ENCODE results near the gene NEUROG1.
"Not testable (repeated sequence)": the region's sequence is repeated elsewhere in the genome, so short reads cannot be mapped to it uniquely, and the experiment has no call there.

NEUROG1 gene

DNA sequence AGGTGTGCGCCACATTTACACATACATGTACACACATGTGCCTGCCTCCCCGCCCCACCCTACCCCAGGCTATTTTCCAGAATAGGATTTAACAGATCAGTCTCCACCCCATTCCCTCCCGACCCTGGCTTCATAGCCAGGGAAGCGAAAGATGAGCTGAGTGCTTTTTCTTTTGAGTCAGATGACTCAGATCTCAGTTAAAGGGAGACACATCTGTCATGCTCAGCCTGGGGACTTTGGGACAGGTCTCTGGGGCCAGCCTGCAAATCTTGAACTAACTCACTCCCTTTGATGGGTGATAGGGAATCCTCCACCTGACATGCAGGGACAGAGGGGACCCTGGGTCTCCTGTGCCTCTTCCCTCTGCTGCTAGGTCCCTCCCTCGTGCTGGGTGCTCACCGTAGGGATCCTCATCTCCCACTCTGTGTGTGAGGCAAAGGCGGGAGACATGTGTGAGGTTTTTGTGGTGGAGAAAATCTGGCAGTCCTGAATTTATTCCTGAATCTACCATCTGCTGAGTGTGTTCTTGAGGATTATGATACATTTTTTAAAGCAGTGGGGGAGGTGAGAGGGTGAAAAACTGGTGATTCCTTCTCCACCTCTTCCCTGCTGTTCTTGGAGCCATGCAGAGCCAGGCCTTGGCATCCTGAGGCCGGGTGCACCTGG, 37.7 kb downstream of the NEUROG1 start:
- DNase-seq: peak in 18 of 58 donors; percentile 4 to 67 (median 36)

DNA sequence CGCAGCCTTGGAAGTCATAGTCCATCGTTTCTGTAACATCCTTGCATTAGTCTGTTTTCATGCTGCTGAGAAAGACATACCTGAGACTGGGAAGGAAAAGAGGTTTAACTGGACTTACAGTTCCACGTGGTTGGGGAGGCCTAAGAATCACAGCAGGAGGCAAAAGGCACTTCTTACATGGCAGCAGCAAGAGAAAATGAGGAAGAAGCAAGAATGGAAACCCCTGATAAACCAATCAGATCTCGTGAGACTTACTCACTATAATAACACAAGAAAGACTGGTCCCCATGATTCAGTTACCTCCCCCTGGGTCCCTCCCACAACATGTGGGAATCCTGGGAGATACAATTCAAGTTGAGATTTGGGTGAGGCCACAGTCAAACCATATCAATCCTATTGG, 40.2 kb downstream of the NEUROG1 start:
- not testable (repeated sequence) for DNase-seq

DNA sequence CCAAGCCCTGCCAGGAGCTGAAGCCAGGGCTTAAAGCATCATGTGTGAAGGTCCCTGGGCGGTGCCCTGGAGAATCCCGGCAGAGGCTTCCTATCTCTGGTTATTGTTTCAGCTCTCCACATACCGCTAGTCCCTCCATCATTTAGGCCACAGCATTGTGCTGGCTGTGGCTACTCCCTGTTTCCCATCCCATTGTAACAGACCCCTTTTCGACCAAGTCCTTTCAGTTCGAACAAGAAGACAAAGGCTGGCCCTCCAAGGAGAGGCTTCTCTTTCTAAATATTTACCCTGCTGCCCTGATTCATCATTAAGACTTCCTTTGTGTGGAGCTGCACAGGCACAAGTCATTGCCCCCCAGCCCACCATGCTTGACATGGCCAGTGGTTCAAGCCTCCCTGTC, 41.6 kb downstream of the NEUROG1 start:
- DNase-seq: no peak

DNA sequence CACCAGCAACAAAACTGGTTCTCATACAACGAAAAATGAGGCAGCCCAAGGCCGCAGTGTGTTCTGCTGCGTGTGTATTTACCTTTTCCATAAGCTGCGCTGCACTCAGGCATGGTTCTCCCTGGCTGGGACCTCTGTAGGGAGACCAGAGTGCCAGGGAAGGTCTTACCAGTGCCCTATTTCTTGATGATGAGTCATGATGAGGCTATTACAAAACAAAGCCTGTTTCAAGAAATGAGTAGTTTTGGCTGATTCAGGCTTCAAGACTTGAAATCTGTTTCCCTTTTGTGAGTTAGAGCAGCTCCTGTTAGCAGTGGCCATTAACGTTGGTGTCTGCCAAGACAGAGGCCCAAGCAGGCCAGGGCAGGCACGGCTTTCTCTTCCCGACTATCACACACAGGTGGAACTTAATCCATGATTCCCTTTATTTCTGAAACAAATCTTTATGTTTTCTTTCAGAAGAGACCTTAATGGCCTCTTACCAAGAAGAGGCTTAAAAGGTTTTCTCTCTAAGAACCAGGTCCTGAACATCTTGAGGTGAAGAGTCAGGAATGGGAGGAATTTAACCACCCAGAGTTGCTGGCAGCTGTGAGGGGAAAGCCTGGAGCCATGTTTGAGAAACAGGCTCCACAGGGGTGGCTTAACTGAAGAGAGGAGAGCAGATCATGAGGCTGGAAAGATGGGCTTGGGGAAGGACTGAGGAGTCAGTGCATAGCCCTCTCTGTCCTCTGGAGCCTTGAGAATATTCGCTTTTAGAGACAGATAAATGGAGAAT, 42.2 kb downstream of the NEUROG1 start:
- peak in 3 of 58 donors; percentile 13 to 35 (median 25) for DNase-seq

DNA sequence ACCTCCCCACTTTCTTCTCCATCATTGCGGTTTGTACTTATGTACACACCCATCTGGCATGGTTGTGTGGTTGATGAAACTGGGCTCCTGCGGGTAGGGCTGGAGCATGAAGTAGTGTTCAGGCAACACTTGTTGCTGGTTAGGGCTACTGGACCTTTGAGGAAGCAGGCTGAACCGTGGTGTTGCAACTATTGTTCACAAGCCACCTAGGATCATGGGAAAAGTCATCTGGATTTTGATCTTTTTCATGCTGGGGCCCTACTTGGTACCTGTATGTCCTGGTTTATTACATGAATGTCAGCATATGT, 43.5 kb downstream of the NEUROG1 start:
- DNase-seq: no peak

DNA sequence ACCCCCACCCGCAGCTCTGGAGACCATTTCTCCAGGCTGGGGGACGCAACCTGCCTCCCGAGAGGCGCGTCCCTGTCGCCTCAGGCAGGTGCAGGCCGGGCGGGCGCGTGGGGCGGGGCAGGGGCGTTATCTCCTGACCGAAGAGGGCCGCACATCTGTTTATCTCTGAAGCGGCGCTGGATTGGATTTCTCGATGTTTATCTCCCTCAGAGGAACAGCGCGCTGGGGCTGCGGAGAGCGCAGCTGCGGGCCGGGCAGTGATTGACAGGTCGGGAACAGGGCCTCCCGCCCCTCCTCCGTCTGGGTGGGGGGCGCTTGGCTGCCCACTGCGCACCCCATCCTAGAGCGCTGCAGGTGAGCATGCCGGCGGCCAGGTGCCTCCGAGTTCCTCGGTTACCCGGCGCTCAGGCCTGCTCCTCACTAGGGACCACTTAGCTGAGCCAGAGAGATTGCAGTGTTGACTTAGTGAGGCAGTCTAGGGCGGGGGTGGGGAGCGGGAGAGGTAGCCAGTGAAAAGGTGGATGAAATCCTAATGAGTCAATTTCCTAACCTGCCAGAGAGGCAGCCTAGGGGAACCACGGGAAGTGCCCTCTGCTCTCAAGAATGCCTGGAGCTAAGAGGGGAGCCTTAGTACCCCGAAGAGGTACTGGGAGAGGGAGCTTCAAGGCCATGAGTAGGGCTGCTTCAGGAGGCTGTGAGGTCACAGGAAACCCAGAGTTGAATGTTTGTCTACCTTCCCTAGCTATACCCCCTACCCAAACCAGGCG, 44.0 kb downstream of the NEUROG1 start:
- DNase-seq: no peak

GRCh38 chr5:135491038-135491551, 44.7 kb downstream of the NEUROG1 start:
- no peak for DNase-seq

GRCh38 chr5:135490245-135491037, 45.3 kb downstream of the NEUROG1 start:
- no peak for DNase-seq

GRCh38 chr5:135489466-135490244, 46.1 kb downstream of the NEUROG1 start:
- no peak for DNase-seq

GRCh38 chr5:135488727-135489465, 46.9 kb downstream of the NEUROG1 start:
- DNase-seq: peak in 46 of 58 donors; percentile 17 to 74 (median 44)

DNA sequence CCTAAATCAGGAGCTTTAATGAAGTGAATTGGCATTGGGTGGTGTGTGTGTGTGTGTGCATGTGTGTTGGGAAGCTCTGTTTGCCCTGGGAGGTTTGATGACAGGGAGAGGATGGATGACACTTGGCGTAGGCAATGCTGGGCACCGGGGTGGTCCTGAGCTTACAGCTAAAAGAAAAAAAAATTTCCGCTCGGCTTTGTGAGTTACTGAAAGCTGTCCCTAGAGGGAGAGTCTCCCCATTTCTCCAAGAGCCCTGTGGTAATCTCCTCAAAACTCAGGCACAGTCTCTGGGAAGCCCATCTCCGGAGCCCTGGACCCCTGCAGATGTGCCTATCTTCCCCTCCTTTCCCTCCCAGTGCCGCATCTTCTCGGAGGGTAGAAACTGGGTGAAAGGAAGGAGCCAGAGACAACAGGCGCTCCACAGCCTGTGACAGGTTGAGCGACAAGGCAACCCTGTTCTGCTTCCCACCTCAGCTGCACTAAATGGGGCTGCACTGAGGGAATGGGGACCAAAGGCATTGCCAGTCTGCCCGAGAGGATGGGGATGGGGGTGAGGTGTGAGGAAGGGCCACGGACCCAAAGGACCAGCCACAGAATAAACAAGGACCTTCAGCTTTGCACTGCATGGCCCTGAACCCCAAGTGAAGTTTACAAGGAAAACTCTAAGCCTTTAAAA, 47.8 kb downstream of the NEUROG1 start:
- no peak for DNase-seq

GRCh38 chr5:135487037-135487395, 48.7 kb downstream of the NEUROG1 start:
- no peak for DNase-seq

DNA sequence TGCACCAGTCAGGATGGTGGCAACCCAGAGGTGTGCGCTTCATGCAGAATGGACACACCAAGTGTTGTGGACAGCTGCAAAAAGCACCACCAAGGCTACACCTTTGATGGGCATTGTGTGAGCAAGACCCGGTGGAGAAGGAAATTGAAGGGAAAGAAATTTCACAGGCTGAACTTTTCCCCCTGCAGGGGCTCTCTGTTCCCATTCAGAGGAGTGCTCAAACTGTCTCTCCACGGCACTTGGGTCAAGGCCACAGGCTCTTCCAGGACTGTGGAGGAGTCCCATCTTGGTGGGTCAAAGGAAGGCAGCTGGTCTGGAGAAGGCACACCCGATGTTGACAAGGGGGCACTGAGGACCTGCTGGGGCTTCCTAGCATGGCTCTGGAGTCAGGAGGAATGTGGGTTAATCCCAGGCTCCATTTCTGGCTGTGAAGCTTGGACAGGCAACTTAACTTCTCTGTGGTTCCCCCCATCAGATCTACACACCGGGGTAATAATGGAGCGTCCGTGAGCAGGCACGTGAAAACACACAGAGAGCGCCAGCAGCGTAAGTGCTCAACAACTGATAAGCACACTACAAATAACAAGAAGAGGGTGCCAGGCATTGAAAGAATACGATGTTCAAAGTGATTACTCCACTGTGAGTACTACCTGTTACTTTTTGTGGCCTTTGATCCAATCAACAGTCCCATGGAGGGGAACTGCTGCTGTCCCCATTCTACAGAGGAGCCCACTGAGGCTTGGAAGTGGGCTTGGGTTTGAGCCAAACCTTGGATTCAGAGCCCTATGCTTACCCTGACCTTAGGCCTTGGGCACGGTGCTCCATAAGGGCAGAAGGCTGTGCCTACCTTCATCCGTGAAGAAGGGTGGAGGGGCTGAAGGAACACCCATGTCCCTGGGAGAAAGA, 49.4 kb downstream of the NEUROG1 start:
- DNase-seq: no peak

DNA sequence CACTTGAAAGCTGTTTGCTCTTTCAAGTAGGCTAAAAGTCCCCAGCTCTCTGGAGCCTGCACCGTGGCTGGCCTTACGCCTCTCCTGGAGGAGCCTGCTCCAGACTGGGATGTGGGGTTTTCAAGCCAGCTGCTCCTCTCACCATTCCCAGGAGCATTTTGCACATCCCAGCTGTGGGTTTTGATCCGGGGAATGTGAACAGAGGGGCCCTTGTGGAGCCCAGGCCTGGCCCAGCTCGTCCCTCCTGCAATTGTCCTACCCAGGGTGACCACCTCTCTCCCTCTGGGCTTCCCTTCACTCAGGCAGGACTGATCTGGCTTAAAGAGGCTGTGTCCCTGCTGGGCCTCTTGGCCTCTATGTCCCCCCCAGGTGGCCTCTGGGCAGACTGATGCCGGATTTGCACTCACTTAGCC, 51.1 kb downstream of the NEUROG1 start:
- no peak for DNase-seq

All from anterior cingulate cortex (tissue), 58 donors.